OCI-LY7 (cell line): Measurements from ENCODE around the gene SLC16A9. TPM values are rescaled to one million over a fixed set of nuclear protein-coding genes. Genes with fewer than 3 reads are reported as not detected.
"Not testable (repeated sequence)": the region's sequence is repeated elsewhere in the genome, so short reads cannot be mapped to it uniquely, and the experiment has no call there.

Experiments
- BruUV-seq: library from RNA; stranded (reverse); fragments of 400-500 nt; replicated peaks from 2 replicates; lab custom pipeline; 2021; lab: Mats Ljungman, UMichigan
- CTCF ChIA-PET: fragments of 300-600 bp; sonication (Branson Sonifier 250); formaldehyde crosslinking; loops from one replicate; lab custom pipeline; 2022; ENCODE audit warnings: antibody characterized with exemption; ENCODE audit not compliant: unreplicated experiment; lab: Charles Lee
- POLR2A ChIA-PET: fragments of 300-600 bp; sonication (Branson Sonifier 250); formaldehyde crosslinking; loops from one replicate; lab custom pipeline; 2022; ENCODE audit warnings: antibody characterized with exemption; lab: Charles Lee
- DNase-seq: peaks from one replicate; pipeline ENCODE4 v3.0.0-alpha.2; 2015; ENCODE audit warnings: low spot score
- H2AFZ ChIP-seq: fragments of 200-600 bp; sonication (generic), shearing (Covaris generic); 2 replicates; pipeline ENCODE4 v1.6.1; 2014; ENCODE audit warnings: mild to moderate bottlenecking, antibody characterized with exemption, low read length, moderate library complexity
- H3K27ac ChIP-seq: fragments of 200-600 bp; sonication (generic); 2 replicates; pipeline ENCODE4 v1.5.1; 2014; ENCODE audit warnings: mixed run types, low read depth, mild to moderate bottlenecking, moderate library complexity, low read length, inconsistent platforms; ENCODE audit not compliant: poor library complexity, severe bottlenecking
- H3K36me3 ChIP-seq: fragments of 200-600 bp; sonication (generic); 2 replicates; pipeline ENCODE4 v1.6.1; 2014; ENCODE audit warnings: mild to moderate bottlenecking, antibody characterized with exemption, low read length, moderate library complexity, mixed read lengths; ENCODE audit not compliant: insufficient read depth
- H3K4me1 ChIP-seq: fragments of 200-600 bp; sonication (generic); 2 replicates; pipeline ENCODE4 v1.5.1; 2014; ENCODE audit warnings: mild to moderate bottlenecking, low read length; ENCODE audit not compliant: insufficient read depth, poor library complexity, severe bottlenecking
- H3K4me2 ChIP-seq: fragments of 200-600 bp; sonication (generic); 2 replicates; pipeline ENCODE4 v1.6.1; 2014; ENCODE audit warnings: mild to moderate bottlenecking, low read length
- H3K4me3 ChIP-seq: fragments of 200-600 bp; sonication (generic); 2 replicates; pipeline ENCODE4 v1.5.1; 2014; ENCODE audit warnings: mild to moderate bottlenecking, low read depth, low read length; ENCODE audit not compliant: poor library complexity, severe bottlenecking
- H3K79me2 ChIP-seq: fragments of 200-600 bp; sonication (generic); 2 replicates; pipeline ENCODE4 v1.6.1; 2016; ENCODE audit warnings: low read depth, mild to moderate bottlenecking, low read length, moderate library complexity, mixed read lengths; ENCODE audit not compliant: insufficient read depth
- H3K9me2 ChIP-seq: fragments of 200-600 bp; sonication (generic); 2 replicates; pipeline ENCODE4 v1.6.1; 2016; ENCODE audit warnings: mild to moderate bottlenecking, low read length, mixed read lengths; ENCODE audit not compliant: insufficient read depth
- H3K9me3 ChIP-seq: fragments of 200-600 bp; sonication (generic); 2 replicates; pipeline ENCODE4 v1.6.1; 2014; ENCODE audit warnings: mild to moderate bottlenecking, mixed run types, low read length, mixed read lengths
- H4K20me1 ChIP-seq: fragments of 200-600 bp; sonication (generic); 2 replicates; pipeline ENCODE4 v1.6.1; 2014; ENCODE audit warnings: mild to moderate bottlenecking, antibody characterized with exemption, low read length, moderate library complexity, mixed read lengths; ENCODE audit not compliant: insufficient read depth
- EZH2phosphoT487 ChIP-seq: fragments of 200-600 bp; sonication (generic); IDR thresholded peaks from 2 replicates; pipeline ENCODE4 v1.6.1; 2018; ENCODE audit warnings: low read depth, borderline replicate concordance, mild to moderate bottlenecking, mixed run types, antibody characterized with exemption, low read length, moderate library complexity, mixed read lengths
- intact Hi-C: fragments of 100-400 bp; cut with micrococcal nuclease; formaldehyde crosslinking; loops from one replicate; pipeline ENCODE4 v1.10.0; 2022; ENCODE audit not compliant: unreplicated experiment
- total RNA-seq, 2 experiments: library from RNA; depleted of rRNA in 1 of 2; stranded (reverse); fragments of >200 nt in 1 of 2; shearing (Covaris generic) in 1 of 2; gene quantifications; 2 replicates each; pipeline ENCODE4 v1.2.3, GENCODE V29; 2014 to 2022
- TF ChIP-seq, protein P1 (sequence below): fragments of 200-600 bp; sonication (generic); conservative IDR thresholded peaks from 2 replicates; pipeline ENCODE4 v1.5.1; 2014; ENCODE audit warnings: mild to moderate bottlenecking, antibody characterized with exemption, low read length, moderate library complexity, mixed read lengths

Gene SLC16A9
- total RNA-seq, 2 experiments from 2014 or later: not detected

DNA sequence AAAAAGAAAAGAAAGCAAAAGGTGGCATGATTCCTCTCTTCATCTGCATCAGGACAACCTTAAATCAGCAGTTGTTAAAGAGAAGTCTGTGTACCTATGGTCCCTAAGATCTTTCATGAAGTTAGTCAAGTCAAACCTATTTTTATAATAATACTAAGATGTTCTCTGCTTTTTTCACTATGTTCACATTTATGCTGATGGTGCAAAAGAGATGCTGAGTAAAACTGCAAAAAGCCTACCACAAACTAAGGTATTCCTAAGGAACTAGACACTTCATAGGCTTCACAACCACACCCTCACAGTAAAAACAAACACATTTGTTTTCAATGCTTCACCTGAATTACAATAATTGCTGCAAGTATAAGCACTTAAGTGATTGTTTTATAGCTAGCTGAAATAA, 43.3 kb downstream of the SLC16A9 start:
- H2AFZ ChIP-seq: no peak overlapping the region
- H3K4me3 ChIP-seq: no peak overlapping the region
- POLR2A ChIA-PET: interaction anchor here (0.5 to 0.6 kb wide), 2 partner anchors 13 to 544 kb away, joined by 3 to 5 read pairs; no protein-coding TSS in a partner anchor
- no peaks in the 10 kb centered on the region for H3K9me3 ChIP-seq
- no peaks in the 10 kb centered on the region for H3K36me3 ChIP-seq
- H3K4me2 ChIP-seq: no peak overlapping the region
- TF ChIP-seq EZH2phosphoT487: no peak
- TF ChIP-seq, protein P1, sequence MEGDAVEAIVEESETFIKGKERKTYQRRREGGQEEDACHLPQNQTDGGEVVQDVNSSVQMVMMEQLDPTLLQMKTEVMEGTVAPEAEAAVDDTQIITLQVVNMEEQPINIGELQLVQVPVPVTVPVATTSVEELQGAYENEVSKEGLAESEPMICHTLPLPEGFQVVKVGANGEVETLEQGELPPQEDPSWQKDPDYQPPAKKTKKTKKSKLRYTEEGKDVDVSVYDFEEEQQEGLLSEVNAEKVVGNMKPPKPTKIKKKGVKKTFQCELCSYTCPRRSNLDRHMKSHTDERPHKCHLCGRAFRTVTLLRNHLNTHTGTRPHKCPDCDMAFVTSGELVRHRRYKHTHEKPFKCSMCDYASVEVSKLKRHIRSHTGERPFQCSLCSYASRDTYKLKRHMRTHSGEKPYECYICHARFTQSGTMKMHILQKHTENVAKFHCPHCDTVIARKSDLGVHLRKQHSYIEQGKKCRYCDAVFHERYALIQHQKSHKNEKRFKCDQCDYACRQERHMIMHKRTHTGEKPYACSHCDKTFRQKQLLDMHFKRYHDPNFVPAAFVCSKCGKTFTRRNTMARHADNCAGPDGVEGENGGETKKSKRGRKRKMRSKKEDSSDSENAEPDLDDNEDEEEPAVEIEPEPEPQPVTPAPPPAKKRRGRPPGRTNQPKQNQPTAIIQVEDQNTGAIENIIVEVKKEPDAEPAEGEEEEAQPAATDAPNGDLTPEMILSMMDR: no peak
- no peaks in the 10 kb centered on the region for H4K20me1 ChIP-seq
- no peak for DNase-seq
- CTCF ChIA-PET: no interaction called here
- H3K79me2 ChIP-seq: no peaks in the 10 kb centered on the region
- no peaks in the 10 kb centered on the region for H3K9me2 ChIP-seq
- intact Hi-C loops: no loop called here
- BruUV-seq: no TSS peak
- H3K27ac ChIP-seq: no peak overlapping the region
- H3K4me1 ChIP-seq: no peaks in the 10 kb centered on the region

DNA sequence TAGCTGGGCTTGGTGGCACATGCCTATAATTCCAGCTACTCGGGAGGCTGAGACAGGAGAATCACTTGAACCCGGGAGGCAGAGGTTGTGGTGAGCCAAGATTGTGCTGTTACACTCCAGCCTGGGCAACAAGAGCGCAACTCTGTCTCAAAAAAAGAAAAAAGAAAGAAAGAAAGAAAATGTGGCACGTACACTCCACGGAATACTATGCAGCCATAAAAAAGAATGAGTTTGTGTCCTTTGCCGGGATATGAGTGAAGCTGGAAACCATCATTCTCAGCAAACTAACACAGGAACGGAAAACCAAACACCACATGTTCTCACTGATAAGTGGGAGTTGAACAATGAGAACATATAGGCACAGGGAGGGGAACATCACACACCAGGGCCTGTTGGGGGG, 46.4 kb downstream of the SLC16A9 start:
- H2AFZ ChIP-seq, H3K36me3 ChIP-seq, H3K9me3 ChIP-seq, DNase-seq, H3K4me2 ChIP-seq, H3K79me2 ChIP-seq, BruUV-seq, H3K9me2 ChIP-seq, H3K4me1 ChIP-seq, H3K27ac ChIP-seq, CTCF ChIA-PET, H4K20me1 ChIP-seq, intact Hi-C loops, H3K4me3 ChIP-seq: not testable (repeated sequence)
- POLR2A ChIA-PET: interaction anchor here (0.7 kb wide), 1 partner anchor 113 kb away, joined by 3 read pairs; no protein-coding TSS in a partner anchor

DNA sequence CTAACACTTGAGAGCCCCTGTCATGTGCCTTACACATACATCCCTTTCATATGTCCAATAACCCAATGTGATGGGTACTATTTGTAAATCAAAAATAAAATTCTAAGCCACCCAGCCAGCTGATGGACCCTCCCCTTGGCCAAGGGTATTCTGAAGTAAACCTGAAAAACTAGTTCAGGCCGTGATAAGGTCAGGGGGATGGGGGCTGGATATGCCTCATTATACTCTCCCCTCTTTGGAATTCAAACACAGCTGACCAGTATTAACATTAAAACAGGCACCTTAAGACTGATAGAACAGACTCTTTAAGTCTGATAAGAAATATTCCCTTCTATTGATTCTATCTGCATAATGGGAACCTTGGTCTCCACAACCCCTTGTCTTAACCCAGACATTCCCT, 51.9 kb downstream of the SLC16A9 start:
- H4K20me1 ChIP-seq: no peaks in the 10 kb centered on the region
- H3K4me3 ChIP-seq: no peak overlapping the region
- H3K36me3 ChIP-seq: no peaks in the 10 kb centered on the region
- no peaks in the 10 kb centered on the region for H3K79me2 ChIP-seq
- H3K4me2 ChIP-seq: no peak overlapping the region
- TF ChIP-seq EZH2phosphoT487: no peak
- TF ChIP-seq, protein P1: no peak
- no peak for DNase-seq
- H3K4me1 ChIP-seq: peaks cover 4% of the 10 kb centered on the region
- intact Hi-C loops: no loop called here
- H3K9me3 ChIP-seq: no peaks in the 10 kb centered on the region
- no peak overlapping the region for H2AFZ ChIP-seq
- POLR2A ChIA-PET: no interaction called here
- no TSS peak for BruUV-seq
- H3K9me2 ChIP-seq: peaks cover 5% of the 10 kb centered on the region; the same call in 1 of the 2 replicates
- no peak overlapping the region for H3K27ac ChIP-seq
- CTCF ChIA-PET: no interaction called here
